ENCODE data around the gene KRT14.
A peak's percentile ranks its signal among the peaks of the same experiment; 100 is the strongest.
"Not testable (repeated sequence)": the region's sequence is repeated elsewhere in the genome, so short reads cannot be mapped to it uniquely, and the experiment has no call there.

Gene KRT14

DNA sequence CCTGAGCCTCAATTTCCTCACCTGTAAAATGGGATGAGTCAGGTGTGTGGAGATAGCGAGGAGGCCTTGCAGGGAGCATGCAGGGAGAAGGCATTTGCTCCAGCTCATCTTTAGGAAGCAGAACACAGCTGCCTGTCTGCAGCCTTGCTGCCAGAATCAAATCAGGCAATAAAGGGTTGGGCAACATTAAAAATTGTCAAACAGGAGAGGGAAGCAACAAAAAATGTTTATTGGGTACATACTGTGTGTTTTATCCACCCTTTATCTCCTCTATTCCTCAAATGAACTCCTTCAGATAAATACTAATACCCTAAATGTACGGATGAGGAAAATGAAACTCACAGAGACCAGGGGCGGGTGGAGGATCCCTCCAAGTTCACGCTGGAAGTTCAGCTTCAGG lies 13.6 kb upstream of the KRT14 start:
- DNase-seq, result peak; percentile 2

GRCh38 chr17:41599680-41600079 lies 13.0 kb upstream of the KRT14 start:
- DNase-seq, result peak; percentile 30

DNA sequence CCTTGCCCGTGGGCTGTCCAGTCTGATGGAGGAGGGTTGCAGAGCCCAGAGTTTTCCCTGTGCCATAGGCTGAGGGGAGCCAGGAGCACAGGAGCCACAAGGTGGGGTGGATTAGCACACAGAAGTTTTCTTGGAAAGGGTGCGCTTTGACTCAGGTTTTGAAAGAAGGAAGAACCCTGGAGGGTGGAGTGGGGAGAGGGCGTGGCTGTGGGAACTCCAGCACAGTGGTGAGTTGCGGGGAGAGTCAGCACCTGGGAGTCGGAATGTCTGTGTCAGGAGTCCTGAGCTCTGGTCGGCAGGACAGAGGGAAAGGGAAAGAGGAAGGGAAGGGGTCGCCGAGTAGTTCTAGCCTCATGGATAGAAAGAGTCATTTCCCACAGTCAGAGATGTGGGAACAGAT lies 8.9 kb upstream of the KRT14 start:
- no peak for DNase-seq

DNA sequence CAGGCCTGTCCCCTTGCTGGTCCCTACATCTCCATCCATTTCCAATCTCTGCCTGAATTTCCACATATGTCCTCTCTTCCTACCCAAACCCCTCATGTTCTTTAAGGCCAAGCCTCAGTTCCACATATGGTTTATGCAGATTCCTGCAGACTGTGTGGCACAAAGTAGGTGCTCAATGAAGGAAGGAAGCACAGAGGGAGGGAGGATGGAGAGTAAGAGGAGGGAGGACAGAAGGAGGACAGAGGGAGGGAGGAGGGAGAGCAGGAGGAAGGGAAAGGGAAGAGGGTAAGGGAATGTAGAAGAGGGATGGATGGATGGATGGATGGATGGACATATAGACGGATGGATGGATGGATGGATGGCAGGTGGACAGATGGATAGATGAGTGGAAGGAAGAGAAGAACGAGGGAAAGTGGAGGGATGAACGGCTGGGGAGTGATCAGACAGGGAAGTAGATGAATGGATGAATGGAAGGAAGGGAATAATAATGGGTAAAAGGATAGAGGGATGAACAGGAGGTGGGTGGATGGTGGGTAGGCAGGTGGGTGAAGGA lies 7.7 kb upstream of the KRT14 start:
- no peak for DNase-seq

DNA sequence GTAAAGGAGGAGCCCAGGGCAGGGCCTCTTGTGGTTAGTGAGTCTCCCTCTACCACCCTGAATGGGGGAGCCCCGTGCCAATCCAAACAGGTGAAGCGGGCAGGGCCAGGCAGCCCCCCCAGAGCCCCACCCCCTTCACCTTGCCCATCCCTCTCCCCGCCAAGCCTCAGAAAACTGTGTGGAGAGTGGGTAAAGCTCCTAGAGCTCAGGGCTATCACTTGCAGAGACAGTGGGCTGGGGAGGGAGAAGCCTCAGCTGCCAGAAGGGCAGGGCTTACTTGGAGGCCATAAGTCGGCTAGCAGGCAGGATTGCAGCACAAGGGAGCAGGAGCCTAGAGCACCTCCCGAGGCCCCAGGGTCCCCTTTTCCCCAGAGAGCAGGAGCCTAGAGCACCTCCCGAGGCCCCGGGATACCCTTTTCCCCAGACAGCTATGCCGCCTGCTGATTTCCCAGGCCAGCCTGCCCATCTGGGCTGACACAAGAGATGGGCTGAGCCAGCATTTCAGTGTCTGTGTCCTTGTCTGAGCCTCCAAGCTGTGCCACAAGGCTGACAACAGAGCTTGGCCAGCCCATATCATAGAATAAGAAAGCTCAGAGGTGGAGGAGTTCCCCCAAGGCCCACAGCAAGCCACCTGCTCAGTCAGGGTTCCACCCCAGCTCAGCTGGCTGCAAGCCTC lies 6.7 kb upstream of the KRT14 start:
- DNase-seq, result peak; percentile 37

DNA sequence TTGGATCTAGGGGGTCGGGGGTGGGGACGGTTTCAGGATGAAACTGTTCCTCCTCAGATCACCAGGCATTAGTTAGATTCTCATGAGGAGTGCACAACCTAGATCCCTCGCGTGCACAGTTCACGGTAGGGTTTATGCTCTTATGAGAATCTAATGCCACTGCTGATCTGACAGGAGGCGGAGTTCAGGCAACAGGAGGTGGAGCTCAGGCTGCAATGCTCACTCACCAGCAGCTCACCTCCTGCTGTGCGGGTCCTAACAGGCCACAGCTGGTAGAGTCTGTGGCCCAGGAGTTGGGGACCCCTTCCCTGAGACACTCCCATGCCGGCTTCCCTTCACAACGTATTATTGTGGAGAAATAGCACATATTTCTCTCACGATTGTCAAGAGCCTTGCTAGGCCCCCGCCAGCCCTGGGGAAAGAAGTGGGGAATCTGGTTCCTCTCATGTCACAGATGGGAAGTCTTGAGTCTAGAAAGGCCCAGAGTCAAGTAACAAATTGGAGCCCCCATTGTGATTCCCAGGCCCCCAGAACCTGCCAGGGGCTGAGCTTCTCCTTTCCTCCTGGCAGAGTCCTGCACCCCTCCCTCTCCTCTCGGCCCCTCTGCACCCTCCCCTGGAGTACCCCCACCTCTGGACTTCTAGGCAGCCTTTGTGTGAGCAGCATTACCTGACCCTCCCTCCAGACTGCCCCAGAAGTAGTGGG lies 6.1 kb upstream of the KRT14 start:
- DNase-seq, result peak; percentile 53

DNA sequence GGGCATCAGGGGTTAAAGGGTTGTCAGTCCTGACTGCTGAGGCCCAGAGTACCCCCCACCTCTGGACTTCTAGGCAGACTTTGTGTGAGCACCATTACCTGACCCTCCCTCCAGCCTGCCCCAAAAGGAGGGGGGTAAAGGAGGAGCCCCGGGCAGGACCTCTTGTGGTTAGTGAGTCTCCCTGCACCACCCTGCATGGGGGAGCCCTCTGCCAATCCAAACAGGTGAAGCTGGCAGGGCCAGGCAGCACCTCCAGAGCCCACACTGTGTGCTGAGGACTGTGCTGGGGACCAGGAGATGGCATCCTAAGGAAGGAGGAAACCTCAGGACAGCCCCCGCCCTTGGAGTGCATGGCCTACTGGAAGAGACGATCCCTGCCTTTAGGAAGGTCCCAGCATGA lies 2.6 kb upstream of the KRT14 start:
- peak; percentile 50 for DNase-seq

GRCh38 chr17:41588126-41588810 lies 1.6 kb upstream of the KRT14 start:
- DNase-seq, result peak; percentile 6

GRCh38 chr17:41585301-41586056 lies 1.2 kb downstream of the KRT14 start:
- no peak for DNase-seq

- DNase-seq, result not testable (repeated sequence)
These were observed 2.3 kb downstream of the KRT14 start for GRCh38 chr17:41584331-41584927.

GRCh38 chr17:41583137-41584127 lies 3.3 kb downstream of the KRT14 start:
- DNase-seq, result peak; percentile 39

DNA sequence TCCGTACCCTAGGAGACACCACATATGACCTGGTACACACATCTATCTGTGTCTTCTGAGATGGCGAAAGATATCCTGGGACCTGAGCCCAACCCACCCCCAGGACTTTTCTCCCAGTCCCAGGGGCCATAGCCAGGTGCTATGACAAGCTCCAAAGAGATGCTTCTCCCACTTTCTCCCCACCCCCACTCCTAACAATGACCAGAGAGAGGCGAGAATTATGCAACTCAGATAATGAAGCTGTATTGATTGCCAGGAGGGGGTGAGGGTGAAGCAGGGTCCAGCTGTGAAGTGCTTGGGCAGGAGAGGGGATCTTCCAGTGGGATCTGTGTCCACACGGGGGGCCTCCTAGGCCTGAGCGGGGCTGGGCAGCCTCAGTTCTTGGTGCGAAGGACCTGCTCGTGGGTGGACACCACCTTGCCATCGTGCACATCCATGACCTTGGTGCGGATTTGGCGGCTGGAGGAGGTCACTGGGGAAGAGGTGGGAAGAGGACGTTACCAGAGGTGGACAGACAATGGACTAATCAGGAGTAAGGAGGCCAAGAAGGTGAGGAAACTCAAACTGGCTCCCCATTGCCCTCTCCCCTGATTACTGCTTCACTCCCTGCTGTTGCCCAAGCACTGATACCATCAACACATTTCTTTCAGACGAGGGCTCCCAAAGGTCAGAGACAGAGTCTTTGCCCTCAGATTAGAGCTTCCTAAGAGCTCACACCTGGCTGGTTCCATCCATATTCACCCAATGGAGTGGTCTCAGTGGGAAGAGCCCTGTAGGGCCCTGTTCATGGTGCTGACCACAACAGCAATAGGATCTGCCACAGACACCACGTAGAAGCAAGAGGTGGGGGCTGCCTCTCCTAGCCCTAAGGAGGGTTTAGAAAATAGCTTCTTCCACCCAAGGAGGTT lies 4.4 kb downstream of the KRT14 start:
- peak; percentile 57 for DNase-seq

DNA sequence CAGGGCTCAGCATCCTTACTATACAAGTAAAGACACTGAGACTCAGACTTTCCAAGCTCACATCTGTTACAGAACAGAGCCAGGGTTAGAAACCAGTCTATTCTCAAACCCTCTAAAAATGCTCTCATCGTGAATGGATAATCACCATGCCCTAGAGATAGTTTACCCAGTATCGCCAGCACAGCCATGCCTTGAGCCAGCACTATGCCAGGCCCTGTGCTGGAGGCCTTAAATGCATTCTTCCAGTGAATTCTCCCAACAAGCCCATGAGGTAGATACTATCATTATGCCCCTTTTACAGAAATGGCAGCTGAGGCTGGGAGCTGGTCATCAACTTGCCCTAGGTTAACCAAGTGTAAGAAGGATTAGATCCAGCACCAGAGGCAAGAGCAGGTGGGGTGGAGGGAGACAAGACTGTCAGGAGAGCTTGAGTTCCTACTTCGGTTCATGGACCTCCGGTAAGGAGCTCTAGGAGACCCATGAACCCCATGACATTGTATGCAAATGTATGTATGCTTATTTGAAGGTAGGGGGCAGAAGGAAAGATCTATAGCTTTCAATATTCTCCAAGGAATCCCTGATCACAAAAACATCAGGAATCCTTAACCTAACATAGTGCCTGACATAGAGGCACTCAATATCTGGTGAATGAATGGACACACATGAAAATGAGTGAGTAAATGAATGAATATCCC lies 5.2 kb downstream of the KRT14 start:
- DNase-seq, result no peak

DNA sequence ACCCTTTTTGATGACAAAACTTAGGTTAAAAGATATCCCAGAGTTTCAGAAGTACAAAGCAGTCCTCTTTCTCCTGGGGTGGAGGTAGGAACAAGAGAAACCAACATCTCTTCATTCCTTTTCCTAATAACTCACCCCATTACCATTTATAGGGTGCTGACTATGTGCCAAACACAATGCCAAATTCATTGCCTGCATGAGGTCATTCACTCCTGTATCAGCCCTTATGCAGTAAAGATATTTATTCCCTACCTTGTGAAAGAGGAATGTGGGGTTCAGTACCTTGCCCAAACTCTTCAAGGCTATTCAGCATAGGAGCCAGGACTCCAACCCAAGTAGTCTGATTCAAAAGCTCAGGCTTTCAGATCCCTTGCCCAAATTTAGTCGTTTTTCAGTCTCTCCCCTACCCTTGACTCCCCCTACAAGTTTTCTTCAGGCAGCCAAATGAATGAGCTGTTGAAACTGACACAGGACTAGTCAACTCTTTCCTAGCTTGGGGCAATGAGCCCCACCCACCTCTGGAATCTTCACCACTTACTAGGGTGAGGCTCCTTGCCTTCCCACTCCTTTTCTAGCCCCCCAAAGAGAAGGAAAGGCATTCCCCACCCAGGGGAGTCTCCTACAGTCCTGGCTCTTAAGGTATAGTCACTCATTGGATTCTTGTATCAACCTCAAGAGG lies 5.9 kb downstream of the KRT14 start:
- no peak for DNase-seq

GRCh38 chr17:41580244-41580575 lies 6.5 kb downstream of the KRT14 start:
- DNase-seq, result no peak

- peak; percentile 84 for DNase-seq
These were observed 7.0 kb downstream of the KRT14 start for GRCh38 chr17:41579484-41580243.

DNA sequence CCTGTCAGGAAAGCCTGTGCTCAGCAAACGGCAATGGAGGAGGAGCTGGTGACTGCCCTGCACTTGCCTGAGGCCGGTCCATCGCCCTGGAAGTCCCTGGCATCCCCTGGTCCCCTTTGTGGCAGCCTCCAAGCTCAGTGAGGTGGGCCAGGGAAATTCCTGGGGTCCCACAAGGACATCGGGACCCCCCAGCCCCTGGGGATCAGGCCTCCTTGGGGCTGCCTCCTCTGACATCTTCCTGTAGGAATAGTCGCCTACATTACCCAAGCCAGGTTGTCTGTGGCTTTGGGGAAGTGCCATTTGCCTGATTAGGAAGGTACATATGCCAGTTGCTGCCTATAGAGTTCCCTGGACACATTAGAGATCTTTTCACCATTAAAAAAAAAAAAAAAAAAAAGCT lies 7.7 kb downstream of the KRT14 start:
- no peak for DNase-seq

DNA sequence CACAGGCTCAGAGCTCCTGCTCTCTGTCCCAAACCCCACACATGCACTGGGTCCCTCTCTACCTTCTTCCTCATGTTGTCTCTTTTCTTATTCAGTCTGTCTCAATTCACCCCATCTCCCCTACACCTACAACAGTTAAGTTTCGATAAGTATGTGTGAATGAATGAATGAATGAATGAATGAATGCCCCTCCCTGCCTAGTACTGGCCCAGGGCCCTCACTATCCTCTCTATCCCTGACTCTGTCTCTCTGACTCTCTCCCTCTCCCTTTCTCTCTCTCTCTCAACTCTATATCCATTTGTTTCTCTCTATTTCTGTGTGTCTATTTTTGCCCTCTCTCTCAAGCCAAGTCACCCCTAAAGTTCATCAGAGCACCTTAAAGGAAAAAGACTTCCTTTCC lies 8.2 kb downstream of the KRT14 start:
- no peak for DNase-seq

All from activated effector memory CD4-positive, alpha-beta T cell treated with anti-CD3 and anti-CD28 coated beads, Interleukin-2, amount 50 U/mL, for 16 hours (primary cell).